Measurements from ENCODE around the gene SMIM24. TPM values are rescaled to one million over a fixed set of nuclear protein-coding genes. Genes with fewer than 3 reads are reported as not detected.
"Not testable (repeated sequence)": the region's sequence is repeated elsewhere in the genome, so short reads cannot be mapped to it uniquely, and the experiment has no call there.

Gene SMIM24
- total RNA-seq, 4 donors from 2014 or later = 0.29 to 0.78 TPM; not detected in 2

DNA sequence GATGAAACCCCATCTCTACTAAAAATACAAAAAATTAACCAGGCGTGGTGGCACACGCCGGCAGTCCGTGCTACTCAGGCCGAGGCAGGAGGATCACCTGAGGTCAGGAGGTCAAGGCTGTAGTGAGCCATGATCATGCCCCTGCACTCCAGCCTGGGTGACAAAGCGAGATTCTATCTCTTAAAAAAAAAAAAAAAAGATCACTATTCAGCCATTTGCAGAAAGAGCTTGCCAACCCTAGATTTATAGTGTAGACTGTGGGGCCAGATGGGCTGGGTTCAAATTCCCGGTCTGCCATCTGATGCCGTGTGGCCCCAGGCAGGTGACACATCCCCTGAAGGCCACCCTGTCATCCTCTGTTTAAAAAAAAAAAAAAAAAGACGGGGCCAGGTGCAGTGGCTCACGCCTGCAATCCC lies 28.9 kb downstream of the SMIM24 start:
- intact Hi-C loops (cut with DNase I; ENCODE audit: low total_unique reads) = no loop called here
- H3K4me3 ChIP-seq (ENCODE audit: low read depth, poor library complexity, severe bottlenecking) = no peak overlapping the region
- no peak for DNase-seq (ENCODE audit: low spot score in 2 of 2)
- 83 to 88% methylated on average over 10 of the region's 10 CpGs for WGBS, 2 donors
- TF ChIP-seq, protein P1, sequence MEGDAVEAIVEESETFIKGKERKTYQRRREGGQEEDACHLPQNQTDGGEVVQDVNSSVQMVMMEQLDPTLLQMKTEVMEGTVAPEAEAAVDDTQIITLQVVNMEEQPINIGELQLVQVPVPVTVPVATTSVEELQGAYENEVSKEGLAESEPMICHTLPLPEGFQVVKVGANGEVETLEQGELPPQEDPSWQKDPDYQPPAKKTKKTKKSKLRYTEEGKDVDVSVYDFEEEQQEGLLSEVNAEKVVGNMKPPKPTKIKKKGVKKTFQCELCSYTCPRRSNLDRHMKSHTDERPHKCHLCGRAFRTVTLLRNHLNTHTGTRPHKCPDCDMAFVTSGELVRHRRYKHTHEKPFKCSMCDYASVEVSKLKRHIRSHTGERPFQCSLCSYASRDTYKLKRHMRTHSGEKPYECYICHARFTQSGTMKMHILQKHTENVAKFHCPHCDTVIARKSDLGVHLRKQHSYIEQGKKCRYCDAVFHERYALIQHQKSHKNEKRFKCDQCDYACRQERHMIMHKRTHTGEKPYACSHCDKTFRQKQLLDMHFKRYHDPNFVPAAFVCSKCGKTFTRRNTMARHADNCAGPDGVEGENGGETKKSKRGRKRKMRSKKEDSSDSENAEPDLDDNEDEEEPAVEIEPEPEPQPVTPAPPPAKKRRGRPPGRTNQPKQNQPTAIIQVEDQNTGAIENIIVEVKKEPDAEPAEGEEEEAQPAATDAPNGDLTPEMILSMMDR (IDR thresholded peaks at IDR 0.05) = no peak

DNA sequence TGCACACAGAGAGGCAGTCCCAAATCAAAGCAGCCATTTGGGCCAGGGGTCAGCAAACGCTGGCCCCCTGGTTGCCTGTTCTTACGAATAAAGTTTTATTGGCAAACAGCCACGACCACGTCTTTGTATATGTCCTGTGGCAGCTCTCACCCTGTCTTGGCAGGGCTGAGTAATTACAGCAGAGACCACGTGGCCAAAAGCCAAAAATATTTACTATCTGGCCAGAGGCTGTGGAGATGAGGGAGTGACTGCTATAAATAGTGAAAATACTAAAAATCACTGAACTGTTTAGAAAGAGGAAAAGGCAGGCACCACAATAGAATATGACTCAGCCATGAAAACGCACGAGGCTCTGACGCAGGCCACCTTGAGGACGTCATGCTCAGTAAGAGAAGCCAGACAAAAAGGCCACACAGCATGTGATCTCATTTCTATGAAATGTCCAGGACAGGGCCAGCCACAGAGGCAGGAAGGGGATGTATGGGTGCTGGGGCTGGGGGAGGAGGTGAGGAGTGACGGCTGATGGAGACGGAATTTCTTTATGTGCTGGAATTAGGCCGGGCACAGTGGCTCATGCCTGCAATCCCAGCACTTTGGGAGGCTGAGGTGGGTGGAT lies 29.4 kb downstream of the SMIM24 start:
- 31 to 34% methylated on average over 12 of the region's 12 CpGs for WGBS, 2 donors
- intact Hi-C loops (cut with DNase I; ENCODE audit: low total_unique reads) = no loop called here
- peak; percentile 66 to 92 for DNase-seq (ENCODE audit: low spot score in 2 of 2)
- H3K4me3 ChIP-seq (ENCODE audit: low read depth, poor library complexity, severe bottlenecking) = no peak overlapping the region
- TF ChIP-seq POLR2A (IDR thresholded peaks at IDR 0.05) = no peak
- TF ChIP-seq, protein P1 (IDR thresholded peaks at IDR 0.05) = no peak

DNA sequence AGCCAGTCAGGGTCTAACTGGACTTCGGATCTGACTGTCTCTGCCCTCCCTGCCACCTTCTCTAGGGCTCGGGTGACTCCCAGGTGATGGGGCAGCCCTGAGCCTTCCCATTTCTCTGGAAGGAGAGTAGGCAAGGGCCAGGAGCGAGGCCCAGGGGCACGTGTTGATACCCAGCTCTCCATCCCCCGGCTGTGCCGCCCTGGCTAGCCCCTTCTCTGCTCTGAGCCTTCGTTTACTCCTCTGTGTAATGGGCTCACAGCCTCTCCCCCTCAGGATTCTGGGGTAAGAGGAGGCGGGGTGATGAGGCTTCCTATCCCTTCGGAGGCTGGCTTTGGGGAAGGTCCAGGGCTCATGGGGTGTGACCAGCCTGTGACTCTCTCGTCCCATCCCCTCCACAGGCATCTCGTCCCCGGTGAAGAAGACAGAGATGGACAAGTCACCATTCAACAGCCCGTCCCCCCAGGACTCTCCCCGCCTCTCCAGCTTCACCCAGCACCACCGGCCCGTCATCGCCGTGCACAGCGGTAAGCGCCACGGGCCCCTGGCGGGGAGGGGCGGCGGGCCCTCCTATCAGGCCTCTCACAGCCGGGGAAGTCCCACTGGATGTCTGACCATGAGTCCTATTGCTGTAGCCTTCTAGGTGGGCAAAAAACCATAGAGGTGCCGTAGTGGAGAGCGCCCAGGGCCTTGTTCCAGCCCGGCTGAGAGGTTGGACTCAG lies 31.6 kb downstream of the SMIM24 start:
- intact Hi-C loops (cut with DNase I; ENCODE audit: low total_unique reads) = no loop called here
- WGBS, 2 donors = 92 to 93% methylated on average over 27 to 28 of the region's 28 CpGs
- no peak for TF ChIP-seq POLR2A (IDR thresholded peaks at IDR 0.05)
- TF ChIP-seq, protein P1 (IDR thresholded peaks at IDR 0.05) = no peak
- DNase-seq (ENCODE audit: low spot score in 2 of 2) = no peak
- no peak overlapping the region for H3K4me3 ChIP-seq (ENCODE audit: low read depth, poor library complexity, severe bottlenecking)

DNA sequence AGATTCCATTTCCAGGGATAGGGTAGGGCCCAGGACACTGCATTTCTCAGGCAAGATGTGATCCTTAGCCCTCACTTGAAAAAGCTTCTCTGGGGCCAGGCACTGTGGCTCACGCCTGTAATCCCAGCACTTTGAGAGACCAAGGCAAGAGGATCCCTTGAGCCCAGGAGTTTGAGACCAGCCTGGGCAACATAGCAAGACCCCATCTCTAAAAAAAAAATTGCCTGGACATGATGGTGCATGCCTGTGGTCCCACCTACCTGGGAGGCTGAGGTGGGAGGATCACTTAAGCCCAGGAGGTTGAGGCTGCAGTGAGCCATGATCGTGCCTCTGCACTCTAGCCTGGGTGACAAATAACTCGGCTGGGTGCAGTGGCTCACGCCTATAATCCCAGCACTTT lies 33.7 kb downstream of the SMIM24 start:
- H3K4me3 ChIP-seq (ENCODE audit: low read depth, poor library complexity, severe bottlenecking); DNase-seq (ENCODE audit: low spot score in 2 of 2); intact Hi-C loops (cut with DNase I; ENCODE audit: low total_unique reads): not testable (repeated sequence)
- WGBS, 2 donors = 87 to 93% methylated on average over 2 to 4 of the region's 4 CpGs

DNA sequence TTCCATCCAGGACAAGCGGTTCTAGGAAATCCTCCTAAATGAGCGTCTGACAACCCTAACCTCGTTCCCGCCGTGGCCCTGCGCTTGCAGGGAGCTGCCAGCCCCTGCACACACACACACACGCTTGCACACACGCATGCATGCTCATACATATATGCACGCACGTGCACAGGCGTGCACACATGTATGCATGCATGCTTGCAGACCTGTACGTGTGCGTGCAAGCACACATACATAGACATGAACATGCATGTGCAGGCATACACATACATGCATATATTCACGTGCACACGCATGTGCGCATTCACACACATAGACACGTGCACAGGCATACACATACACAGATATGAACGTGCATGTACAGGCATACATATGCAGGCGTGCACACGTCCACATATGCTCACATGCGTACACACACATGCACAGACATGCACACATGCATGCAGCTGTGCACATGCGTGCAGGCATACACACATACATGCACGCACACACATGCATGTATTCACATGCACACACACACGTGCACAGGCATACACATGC lies 35.6 kb downstream of the SMIM24 start:
- WGBS, 2 donors = 74 to 79% methylated on average over 24 of the region's 24 CpGs
- TF ChIP-seq, protein P1 (IDR thresholded peaks at IDR 0.05) = no peak
- TF ChIP-seq POLR2A (IDR thresholded peaks at IDR 0.05) = no peak
- no peak for DNase-seq (ENCODE audit: low spot score in 2 of 2)
- intact Hi-C loops (cut with DNase I; ENCODE audit: low total_unique reads) = no loop called here
- H3K4me3 ChIP-seq (ENCODE audit: low read depth, poor library complexity, severe bottlenecking) = no peak overlapping the region

DNA sequence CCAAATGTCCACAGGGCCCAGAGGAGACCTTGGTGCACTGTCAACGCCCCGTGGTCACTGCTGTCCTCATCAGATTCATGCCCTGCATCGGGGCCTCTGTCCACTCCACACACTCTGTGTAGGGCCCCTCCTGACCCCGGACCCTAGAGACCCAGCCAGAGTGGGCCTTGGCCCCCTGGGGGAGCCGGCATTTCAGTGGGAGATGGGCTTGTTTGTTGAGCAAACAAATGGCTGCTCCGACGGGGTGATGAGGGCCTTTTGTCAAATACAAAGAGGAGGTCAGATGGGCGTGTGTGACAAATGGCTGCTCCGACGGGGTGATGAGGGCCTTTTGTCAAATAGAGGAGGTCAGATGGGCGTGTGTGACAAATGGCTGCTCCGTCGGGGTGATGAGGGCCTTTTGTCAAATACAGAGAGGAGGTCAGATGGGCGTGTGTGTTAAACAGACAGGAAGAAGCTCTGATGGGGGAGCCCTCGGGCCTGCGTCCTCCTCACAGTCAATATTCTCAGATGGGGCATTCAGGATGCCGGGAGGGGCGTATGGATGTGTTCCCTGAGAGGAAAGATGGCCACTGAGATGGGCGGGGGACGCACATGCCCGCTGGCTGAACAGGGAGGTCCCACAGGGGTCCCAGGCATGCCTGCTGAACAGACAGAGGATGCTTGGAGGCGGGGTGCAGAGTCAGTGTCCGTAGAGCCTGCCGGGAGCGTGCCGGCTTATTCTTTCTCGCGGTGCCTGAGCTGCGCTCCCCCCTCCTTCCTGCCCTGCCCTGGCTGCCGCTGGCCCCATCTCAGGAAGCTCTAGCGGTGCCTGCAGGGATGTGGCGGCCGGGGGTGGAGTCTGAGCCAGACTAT lies 36.3 kb downstream of the SMIM24 start:
- no peak for TF ChIP-seq POLR2A (IDR thresholded peaks at IDR 0.05)
- TF ChIP-seq, protein P1 (IDR thresholded peaks at IDR 0.05) = no peak
- H3K4me3 ChIP-seq (ENCODE audit: low read depth, poor library complexity, severe bottlenecking) = no peak overlapping the region
- intact Hi-C loops (cut with DNase I; ENCODE audit: low total_unique reads) = no loop called here
- WGBS, 2 donors = 49 to 51% methylated on average over 31 to 33 of the region's 33 CpGs
- DNase-seq (ENCODE audit: low spot score in 2 of 2) = no peak

Measured in lower leg skin (tissue), 4 donors.